ENCODE results near the gene HUS1B. TPM values are rescaled to one million over a fixed set of nuclear protein-coding genes. Genes with fewer than 3 reads are reported as not detected.

The HUS1B gene
- total RNA-seq, result 1.2 and 1.9 TPM in 2 replicates
- polyA plus RNA-seq, result 0.51 TPM in 1 of 2 replicates, not detected in the other

DNA sequence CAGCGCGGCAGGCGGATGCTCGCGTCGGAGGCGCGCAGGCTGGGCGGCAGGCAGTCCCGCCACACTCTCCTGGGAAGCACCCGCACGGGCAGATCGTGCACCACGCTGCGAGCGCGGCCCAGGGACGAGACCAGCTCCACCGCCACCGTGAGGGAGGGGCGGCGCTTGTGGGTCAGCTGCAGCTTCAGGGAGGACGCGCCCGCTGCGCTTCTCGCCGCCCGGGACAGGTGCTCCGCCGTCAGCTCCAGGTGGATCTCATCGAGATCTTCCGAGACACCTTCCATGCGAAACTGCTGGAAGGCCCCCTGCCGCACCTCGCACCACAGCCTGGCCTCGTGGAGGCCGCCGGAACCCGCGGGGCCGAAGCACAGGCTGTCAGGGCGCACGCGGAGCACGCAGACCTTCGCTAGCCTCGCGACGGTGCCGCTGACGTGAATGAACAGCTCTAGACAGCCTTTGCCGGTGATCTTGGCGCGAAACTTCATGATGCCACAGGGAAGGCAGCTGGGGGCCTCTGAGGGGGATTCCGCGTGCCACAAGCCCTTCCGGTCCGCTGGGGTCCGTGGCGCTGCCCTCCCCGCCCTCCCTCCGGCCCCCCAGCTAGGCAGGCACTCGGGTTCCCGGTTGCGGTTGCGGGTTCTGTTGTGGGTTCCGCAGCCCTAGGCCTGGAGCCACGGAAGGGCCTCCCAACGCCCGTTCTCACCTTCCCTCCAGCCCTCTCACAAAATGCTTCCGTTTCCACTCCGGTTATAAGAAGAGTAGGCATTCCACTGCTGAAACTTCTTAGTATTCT lies at the start of gene HUS1B:
HUS1B (minus strand) TSS at position 641 of the 793 bp plus-strand sequence; CDS start at position 485, 156 bp downstream.
- H3K4me1 ChIP-seq (ENCODE audit: low read depth), result peaks cover 21% of the 10 kb centered on the region

GRCh38 chr6:706146-706545 lies 49.2 kb upstream of the HUS1B start:
- H3K4me1 ChIP-seq (ENCODE audit: low read depth), result no peaks in the 10 kb centered on the region
- no peak overlapping the region for H3K4me3 ChIP-seq
- H3K27ac ChIP-seq, result no peak overlapping the region
- no peaks in the 10 kb centered on the region for H3K36me3 ChIP-seq
- no peak for TF ChIP-seq CTCF (IDR thresholded peaks at IDR 0.05; ENCODE audit: low read depth, low read length)
- no peak for DNase-seq (ENCODE audit: low read depth in 1 of 2, low spot score in 1 of 2)
- H3K9me3 ChIP-seq (ENCODE audit: low read depth), result no peaks in the 10 kb centered on the region
- peaks cover 14% of the 10 kb centered on the region for H3K27me3 ChIP-seq

More for the DNA sequence above, at the start of gene HUS1B:
- no peak for TF ChIP-seq CTCF (IDR thresholded peaks at IDR 0.05; ENCODE audit: low read depth, low read length)
- DNase-seq (ENCODE audit: low read depth in 1 of 2, low spot score in 1 of 2), result no peak
- no peaks in the 10 kb centered on the region for H3K27me3 ChIP-seq
- peak within 1 kb of the TSS; percentile 37 for H3K27ac ChIP-seq
- no peak within 1 kb of the TSS for H3K4me3 ChIP-seq
- H3K36me3 ChIP-seq, result no peaks in the 10 kb centered on the region
- H3K9me3 ChIP-seq (ENCODE audit: low read depth), result no peaks in the 10 kb centered on the region

- Histone ChIP-seq H3K4me1 (ENCODE audit: low read depth) (no peaks in the 10 kb centered on the region), H3K27ac (no peak overlapping the region), H3K4me3 (no peak overlapping the region), H3K9me3 (ENCODE audit: low read depth) (no peaks in the 10 kb centered on the region), H3K27me3 (peaks cover 5% of the 10 kb centered on the region), H3K36me3 (no peaks in the 10 kb centered on the region)
- no peak for TF ChIP-seq CTCF (IDR thresholded peaks at IDR 0.05; ENCODE audit: low read depth, low read length)
- DNase-seq (ENCODE audit: low read depth in 1 of 2, low spot score in 1 of 2), result no peak
Measured at GRCh38 chr6:705047-705446, 48.1 kb upstream of the HUS1B start.

- Histone ChIP-seq H3K4me1 (ENCODE audit: low read depth) (no peaks in the 10 kb centered on the region), H3K9me3 (ENCODE audit: low read depth) (no peaks in the 10 kb centered on the region), H3K27ac (no peak overlapping the region), H3K4me3 (no peak overlapping the region), H3K27me3 (no peaks in the 10 kb centered on the region), H3K36me3 (no peaks in the 10 kb centered on the region)
- TF ChIP-seq CTCF (IDR thresholded peaks at IDR 0.05; ENCODE audit: low read depth, low read length), result no peak
- no peak for DNase-seq (ENCODE audit: low read depth in 1 of 2, low spot score in 1 of 2)
Measured at GRCh38 chr6:704046-704445, 47.1 kb upstream of the HUS1B start.

DNA sequence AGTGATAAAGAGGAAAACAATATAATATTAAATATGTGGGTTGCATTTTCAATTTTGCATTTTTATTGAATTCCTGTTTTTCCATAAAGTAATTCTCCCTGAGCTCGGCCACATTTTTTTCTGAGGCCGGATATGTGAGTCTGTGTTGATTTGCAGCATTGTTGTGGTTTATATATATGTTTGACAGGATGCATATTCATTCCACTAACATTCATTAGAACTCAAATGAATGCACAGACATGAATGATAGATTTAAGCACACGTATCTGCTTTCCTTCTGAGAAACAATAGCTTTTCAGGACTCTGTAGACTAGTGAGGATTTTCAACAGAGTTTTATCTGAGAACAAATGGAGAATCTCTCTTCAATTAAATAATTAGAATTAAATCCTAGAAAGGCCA lies 46.7 kb upstream of the HUS1B start:
- DNase-seq (ENCODE audit: low read depth in 1 of 2, low spot score in 1 of 2), result no peak
- H3K36me3 ChIP-seq, result no peaks in the 10 kb centered on the region
- H3K4me1 ChIP-seq (ENCODE audit: low read depth), result no peaks in the 10 kb centered on the region
- no peak for TF ChIP-seq CTCF (IDR thresholded peaks at IDR 0.05; ENCODE audit: low read depth, low read length)
- no peak overlapping the region for H3K27ac ChIP-seq
- no peaks in the 10 kb centered on the region for H3K27me3 ChIP-seq
- H3K9me3 ChIP-seq (ENCODE audit: low read depth), result no peaks in the 10 kb centered on the region
- H3K4me3 ChIP-seq, result no peak overlapping the region

Data from cardiac muscle cell (in vitro differentiated cells and primary cell).